Esophagus muscularis mucosa (tissue), 4 donors: Measurements from ENCODE around the gene FCSK. TPM values are rescaled to one million over a fixed set of nuclear protein-coding genes. Genes with fewer than 3 reads are reported as not detected.

Experiments used
- DNase-seq: peaks from one replicate; pipeline ENCODE4 v3.0.0-alpha.2; 2017; ENCODE audit errors: extremely low spot score
- H3K27ac ChIP-seq, 4 donors: fragments of 200-600 bp; sonication (generic); replicated peaks in 1 of 4; 1 replicate in 3 of 4; 2 replicates in 1 of 4; pipeline ENCODE4 v1.5.1; 2016 to 2019; ENCODE audit warnings: mild to moderate bottlenecking in 1 of 4
- H3K27me3 ChIP-seq, 4 donors: fragments of 200-600 bp; sonication (generic); one replicate each; pipeline versions ENCODE4 v1.5.1 to v1.6.0; 2016 to 2019
- H3K36me3 ChIP-seq, 4 donors: fragments of 200-600 bp; sonication (generic); one replicate each; pipeline ENCODE4 v1.5.1; 2016 to 2019
- H3K4me1 ChIP-seq, 4 donors: fragments of 200-600 bp; sonication (generic); one replicate each; pipeline ENCODE4 v1.5.1; 2016 to 2019
- H3K4me3 ChIP-seq, 4 donors: fragments of 200-600 bp; sonication (generic); 1 replicate in 2 of 4; 2 replicates in 2 of 4; pipeline ENCODE4 v1.5.1; 2016 to 2019; ENCODE audit warnings: mild to moderate bottlenecking in 4 of 4, moderate library complexity in 1 of 4
- H3K9me3 ChIP-seq, 4 donors: fragments of 200-600 bp; sonication (generic); 1 replicate in 3 of 4; 2 replicates in 1 of 4; pipeline ENCODE4 v1.5.1; 2016 to 2019
- EP300 ChIP-seq: sonication (generic); formaldehyde crosslinking; IDR thresholded peaks from one replicate; pipeline ENCODE4 v1.6.1; 2017; ENCODE audit warnings: antibody characterized with exemption
- POLR2A ChIP-seq: fragments of 450-650 bp; IDR thresholded peaks from one replicate; pipeline ENCODE4 v1.6.1; 2017; ENCODE audit warnings: antibody characterized with exemption, moderate library complexity, mild to moderate bottlenecking, low read depth
- POLR2AphosphoS5 ChIP-seq, 2 donors: sonication (generic); formaldehyde crosslinking; IDR thresholded peaks; one replicate each; pipeline ENCODE4 v1.6.1; 2017; ENCODE audit warnings: antibody characterized with exemption in 2 of 2
- WGBS: methylation state at CpG from one replicate; pipeline ENCODE4 v1.1.5; 2018; 5-methylcytosine and 5-hydroxymethylcytosine counted together
- intact Hi-C: fragments of 100-400 bp; cut with DNase I; formaldehyde crosslinking; loops from one replicate; pipeline ENCODE4 v1.15.1; 2023
- total RNA-seq, 4 donors: library from RNA; depleted of rRNA; stranded (reverse); fragments of >200 nt; gene quantifications; one replicate each; pipeline versions ENCODE4 v1.1.0 to v1.2.1, GENCODE V29; 2016
- TF ChIP-seq, protein P1 (sequence below), 3 experiments: fragments of 200-600 bp in 2 of 3; fragments of 450-650 bp in 1 of 3; sonication (generic) in 2 of 3; IDR thresholded peaks; one replicate each; pipeline ENCODE4 v1.5.1; 2017 to 2019; ENCODE audit warnings: antibody characterized with exemption in 3 of 3, mild to moderate bottlenecking in 2 of 3, moderate library complexity in 1 of 3

Gene FCSK
- total RNA-seq, 4 donors from 2014 or later = 8.3 to 13.7 (median 12.3) TPM

GRCh38 chr16:70455910-70456309 lies 1.5 kb downstream of the FCSK start:
- 83% methylated on average over 7 of the region's 7 CpGs for WGBS
- Histone ChIP-seq H3K27me3 (peaks cover 0 to 3% (median 0%) of the 10 kb centered on the region in 4 donors), H3K9me3 (no peaks in the 10 kb centered on the region), H3K27ac (no peak overlapping the region), H3K4me1 (peaks cover 16 to 32% (median 25%) of the 10 kb centered on the region in 4 donors), H3K36me3 (peaks cover 0 to 6% (median 0%) of the 10 kb centered on the region in 4 donors), H3K4me3 (no peak overlapping the region)
- no peak for TF ChIP-seq POLR2AphosphoS5 (IDR thresholded peaks at IDR 0.05)
- TF ChIP-seq, protein P1, sequence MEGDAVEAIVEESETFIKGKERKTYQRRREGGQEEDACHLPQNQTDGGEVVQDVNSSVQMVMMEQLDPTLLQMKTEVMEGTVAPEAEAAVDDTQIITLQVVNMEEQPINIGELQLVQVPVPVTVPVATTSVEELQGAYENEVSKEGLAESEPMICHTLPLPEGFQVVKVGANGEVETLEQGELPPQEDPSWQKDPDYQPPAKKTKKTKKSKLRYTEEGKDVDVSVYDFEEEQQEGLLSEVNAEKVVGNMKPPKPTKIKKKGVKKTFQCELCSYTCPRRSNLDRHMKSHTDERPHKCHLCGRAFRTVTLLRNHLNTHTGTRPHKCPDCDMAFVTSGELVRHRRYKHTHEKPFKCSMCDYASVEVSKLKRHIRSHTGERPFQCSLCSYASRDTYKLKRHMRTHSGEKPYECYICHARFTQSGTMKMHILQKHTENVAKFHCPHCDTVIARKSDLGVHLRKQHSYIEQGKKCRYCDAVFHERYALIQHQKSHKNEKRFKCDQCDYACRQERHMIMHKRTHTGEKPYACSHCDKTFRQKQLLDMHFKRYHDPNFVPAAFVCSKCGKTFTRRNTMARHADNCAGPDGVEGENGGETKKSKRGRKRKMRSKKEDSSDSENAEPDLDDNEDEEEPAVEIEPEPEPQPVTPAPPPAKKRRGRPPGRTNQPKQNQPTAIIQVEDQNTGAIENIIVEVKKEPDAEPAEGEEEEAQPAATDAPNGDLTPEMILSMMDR (IDR thresholded peaks at IDR 0.05) = no peak
- no peak for TF ChIP-seq POLR2A
- no peak for TF ChIP-seq EP300
- intact Hi-C loops = no loop called here
- no peak for DNase-seq

- Histone ChIP-seq H3K36me3 (peaks cover 0 to 11% (median 2%) of the 10 kb centered on the region in 4 donors), H3K27ac (no peak overlapping the region), H3K4me1 (peaks cover 18 to 36% (median 30%) of the 10 kb centered on the region in 4 donors), H3K9me3 (no peaks in the 10 kb centered on the region), H3K27me3 (no peaks in the 10 kb centered on the region), H3K4me3 (no peak overlapping the region)
- intact Hi-C loops = no loop called here
- no peak for DNase-seq
- TF ChIP-seq POLR2A (no peak), EP300 (no peak)
- TF ChIP-seq, protein P1 (IDR thresholded peaks at IDR 0.05) = no peak
- 88% methylated on average over 5 of the region's 5 CpGs for WGBS
Measured at GRCh38 chr16:70457446-70458166, 3.2 kb downstream of the FCSK start.

DNA sequence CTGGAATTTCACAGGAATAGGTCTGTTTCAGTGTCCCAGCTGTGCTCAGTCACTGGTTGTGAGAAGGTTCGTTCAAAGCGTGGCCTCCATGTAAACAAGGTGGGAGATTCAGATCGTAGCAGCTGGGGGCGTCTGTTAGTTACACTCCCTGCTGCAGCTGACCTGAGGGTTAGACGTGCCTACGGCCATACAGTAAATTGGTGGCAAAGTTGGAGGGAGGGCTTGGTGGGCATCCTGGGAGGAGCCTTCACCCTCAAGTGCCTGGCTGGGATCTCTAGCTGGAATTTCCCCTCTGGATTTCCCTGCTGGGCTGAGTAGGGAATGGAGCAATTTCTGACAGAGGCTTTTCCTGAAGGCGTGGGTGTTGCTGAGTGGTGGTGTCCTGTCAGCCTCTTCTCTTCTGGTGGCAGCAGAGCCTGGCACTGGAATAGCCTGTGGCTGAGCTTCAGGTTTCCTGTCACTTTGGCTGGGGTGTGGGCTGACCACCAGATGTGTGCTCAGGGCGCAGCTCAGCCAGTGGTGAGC lies 6.4 kb downstream of the FCSK start:
- Histone ChIP-seq H3K27ac (no peak overlapping the region), H3K27me3 (no peaks in the 10 kb centered on the region), H3K36me3 (peaks cover 9 to 37% (median 30%) of the 10 kb centered on the region in 4 donors), H3K4me3 (no peak overlapping the region), H3K4me1 (peaks cover 2 to 17% (median 15%) of the 10 kb centered on the region in 4 donors), H3K9me3 (no peaks in the 10 kb centered on the region)
- no peak for DNase-seq
- intact Hi-C loops = loop anchor here (5.0 kb wide), 1 partner anchor 68 kb away; no protein-coding TSS in a partner anchor
- TF ChIP-seq POLR2A = no peak
- TF ChIP-seq EP300 = no peak
- TF ChIP-seq, protein P1 (IDR thresholded peaks at IDR 0.05) = no peak
- TF ChIP-seq POLR2AphosphoS5 (IDR thresholded peaks at IDR 0.05) = no peak
- WGBS = 44% methylated on average over 7 of the region's 8 CpGs

GRCh38 chr16:70463235-70463634 lies 8.8 kb downstream of the FCSK start:
- WGBS = 93% methylated on average over 2 of the region's 2 CpGs
- Histone ChIP-seq H3K4me3 (no peak overlapping the region), H3K4me1 (peaks cover 2 to 14% (median 11%) of the 10 kb centered on the region in 4 donors), H3K27me3 (no peaks in the 10 kb centered on the region), H3K27ac (no peak overlapping the region), H3K9me3 (no peaks in the 10 kb centered on the region), H3K36me3 (peaks cover 9 to 56% (median 51%) of the 10 kb centered on the region in 4 donors)
- TF ChIP-seq POLR2AphosphoS5 (IDR thresholded peaks at IDR 0.05) (no peak), POLR2A (no peak), EP300 (no peak)
- TF ChIP-seq, protein P1 (IDR thresholded peaks at IDR 0.05) = no peak
- intact Hi-C loops = loop anchor here (5.0 kb wide), 1 partner anchor 71 kb away; no protein-coding TSS in a partner anchor
- no peak for DNase-seq
